HG03066 (cell line): Measurements from ENCODE around the gene DIO3.

Source experiments
- ATAC-seq: cut with Tn5 transposase; IDR thresholded peaks from one replicate; pipeline ENCODE4 v1.9.1; 2021; ENCODE audit warnings: low read depth; ENCODE audit not compliant: unreplicated experiment

The DIO3 gene

GRCh38 chr14:101594511-101595148, 33.3 kb downstream of the DIO3 start:
- no peak for ATAC-seq

GRCh38 chr14:101595349-101595748, 34.1 kb downstream of the DIO3 start:
- no peak for ATAC-seq

GRCh38 chr14:101595887-101596721, 34.8 kb downstream of the DIO3 start:
- ATAC-seq = no peak

GRCh38 chr14:101596742-101597141, 35.4 kb downstream of the DIO3 start:
- no peak for ATAC-seq

GRCh38 chr14:101598159-101598558, 36.9 kb downstream of the DIO3 start:
- ATAC-seq = no peak

- no peak for ATAC-seq
Observed at GRCh38 chr14:101598571-101599233, 37.4 kb downstream of the DIO3 start.

GRCh38 chr14:101599234-101599885, 38.1 kb downstream of the DIO3 start:
- ATAC-seq = no peak

- no peak for ATAC-seq
Observed at GRCh38 chr14:101600336-101600890, 39.1 kb downstream of the DIO3 start.

- no peak for ATAC-seq
Observed at GRCh38 chr14:101600891-101601605, 39.8 kb downstream of the DIO3 start.

- no peak for ATAC-seq
Observed at GRCh38 chr14:101601606-101602465, 40.5 kb downstream of the DIO3 start.

- ATAC-seq = no peak
Observed at GRCh38 chr14:101602466-101602840, 41.2 kb downstream of the DIO3 start.

- ATAC-seq = no peak
Observed at GRCh38 chr14:101603096-101603495, 41.8 kb downstream of the DIO3 start.

- ATAC-seq = no peak
Observed at GRCh38 chr14:101604228-101604934, 43.1 kb downstream of the DIO3 start.

GRCh38 chr14:101604935-101605780, 43.9 kb downstream of the DIO3 start:
- ATAC-seq = no peak

- no peak for ATAC-seq
Observed at GRCh38 chr14:101605836-101606235, 44.5 kb downstream of the DIO3 start.
